ENCODE results near the gene MGST3. TPM values are rescaled to one million over a fixed set of nuclear protein-coding genes. Genes with fewer than 3 reads are reported as not detected.

The MGST3 gene
- total RNA-seq, 1 experiment from 2014 or later: 90.1 TPM

DNA sequence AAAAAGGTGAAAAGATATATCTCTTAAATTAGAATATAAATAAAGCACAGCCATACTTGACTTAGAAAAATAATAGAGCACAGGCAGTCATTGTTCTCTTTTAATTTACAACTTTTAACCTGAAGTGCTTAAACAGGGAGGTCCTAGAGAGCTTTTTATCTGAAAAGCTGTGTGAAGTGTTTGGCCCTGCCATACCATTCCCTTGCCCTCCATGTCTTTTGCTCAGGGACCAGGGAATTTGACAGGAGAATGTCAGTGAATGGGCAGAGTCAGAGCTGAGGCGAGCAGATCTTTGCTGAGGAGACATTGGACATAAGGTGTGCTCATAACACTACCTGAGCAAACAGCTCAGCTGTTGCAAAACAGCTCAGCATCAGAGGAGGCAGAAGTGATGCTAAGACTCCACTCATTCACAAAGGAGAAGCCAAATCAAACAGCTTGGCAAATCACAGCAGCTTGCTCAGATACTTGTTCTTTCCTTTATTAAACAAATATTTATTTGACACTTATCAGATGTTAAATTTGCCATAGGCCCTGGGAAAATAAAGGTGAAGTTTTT, 14.9 kb upstream of the MGST3 start:
- Histone ChIP-seq H4K20me1 (ENCODE audit: insufficient read depth) (no peaks in the 10 kb centered on the region), H3K36me3 (ENCODE audit: low read depth) (no peaks in the 10 kb centered on the region), H3F3A (ENCODE audit: insufficient read depth, low read depth) (no peaks in the 10 kb centered on the region), H3K9me2 (ENCODE audit: insufficient read depth) (no peaks in the 10 kb centered on the region), H2AFZ (no peak overlapping the region), H3K27ac (no peak overlapping the region), H3K4me2 (no peak overlapping the region), H3K4me1 (replicated peaks; ENCODE audit: insufficient read depth) (no peaks in the 10 kb centered on the region), H3K79me2 (ENCODE audit: low read depth) (no peaks in the 10 kb centered on the region), H3K9me3 (ENCODE audit: insufficient read depth, low read depth) (no peaks in the 10 kb centered on the region; the same call in 1 of the 2 replicates), H3K4me3 (no peak overlapping the region), H3K27me3 (ENCODE audit: insufficient read depth, low read depth) (no peaks in the 10 kb centered on the region)
- POLR2A ChIA-PET (ENCODE audit: unreplicated experiment): interaction anchor here (0.5 kb wide), 1 partner anchor 17 kb away, joined by 4 read pairs; no protein-coding TSS in a partner anchor
- intact Hi-C loops (cut with micrococcal nuclease; ENCODE audit: unreplicated experiment): no loop called here
- CTCF ChIA-PET: no interaction called here
- no TSS peak for BruUV-seq (replicated peaks)
- TF ChIP-seq, protein P1, sequence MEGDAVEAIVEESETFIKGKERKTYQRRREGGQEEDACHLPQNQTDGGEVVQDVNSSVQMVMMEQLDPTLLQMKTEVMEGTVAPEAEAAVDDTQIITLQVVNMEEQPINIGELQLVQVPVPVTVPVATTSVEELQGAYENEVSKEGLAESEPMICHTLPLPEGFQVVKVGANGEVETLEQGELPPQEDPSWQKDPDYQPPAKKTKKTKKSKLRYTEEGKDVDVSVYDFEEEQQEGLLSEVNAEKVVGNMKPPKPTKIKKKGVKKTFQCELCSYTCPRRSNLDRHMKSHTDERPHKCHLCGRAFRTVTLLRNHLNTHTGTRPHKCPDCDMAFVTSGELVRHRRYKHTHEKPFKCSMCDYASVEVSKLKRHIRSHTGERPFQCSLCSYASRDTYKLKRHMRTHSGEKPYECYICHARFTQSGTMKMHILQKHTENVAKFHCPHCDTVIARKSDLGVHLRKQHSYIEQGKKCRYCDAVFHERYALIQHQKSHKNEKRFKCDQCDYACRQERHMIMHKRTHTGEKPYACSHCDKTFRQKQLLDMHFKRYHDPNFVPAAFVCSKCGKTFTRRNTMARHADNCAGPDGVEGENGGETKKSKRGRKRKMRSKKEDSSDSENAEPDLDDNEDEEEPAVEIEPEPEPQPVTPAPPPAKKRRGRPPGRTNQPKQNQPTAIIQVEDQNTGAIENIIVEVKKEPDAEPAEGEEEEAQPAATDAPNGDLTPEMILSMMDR (conservative IDR thresholded peaks at IDR 0.05): no peak
- TF ChIP-seq EZH2 (IDR thresholded peaks at IDR 0.05; ENCODE audit: low read depth): no peak
- DNase-seq: no peak

GRCh38 chr1:165616987-165617546, 14.0 kb upstream of the MGST3 start:
- intact Hi-C loops (cut with micrococcal nuclease; ENCODE audit: unreplicated experiment): no loop called here
- TF ChIP-seq, protein P1 (conservative IDR thresholded peaks at IDR 0.05): no peak
- TF ChIP-seq EZH2 (IDR thresholded peaks at IDR 0.05; ENCODE audit: low read depth): no peak
- no peak overlapping the region for H3K27ac ChIP-seq
- ChIA-PET CTCF (interaction anchor here (0.6 kb wide), 1 partner anchor 19 kb away, joined by 3 read pairs; no protein-coding TSS in a partner anchor), POLR2A (ENCODE audit: unreplicated experiment) (no interaction called here)
- no TSS peak for BruUV-seq (replicated peaks)
- no peaks in the 10 kb centered on the region for H4K20me1 ChIP-seq (ENCODE audit: insufficient read depth)
- H2AFZ ChIP-seq: no peak overlapping the region
- no peak overlapping the region for H3K4me3 ChIP-seq
- DNase-seq: no peak
- no peaks in the 10 kb centered on the region for H3K4me1 ChIP-seq (replicated peaks; ENCODE audit: insufficient read depth)
- no peaks in the 10 kb centered on the region for H3K27me3 ChIP-seq (ENCODE audit: insufficient read depth, low read depth)
- H3F3A ChIP-seq (ENCODE audit: insufficient read depth, low read depth): no peaks in the 10 kb centered on the region
- no peaks in the 10 kb centered on the region for H3K79me2 ChIP-seq (ENCODE audit: low read depth)
- H3K9me2 ChIP-seq (ENCODE audit: insufficient read depth): no peaks in the 10 kb centered on the region
- H3K9me3 ChIP-seq (ENCODE audit: insufficient read depth, low read depth): no peaks in the 10 kb centered on the region; the same call in 1 of the 2 replicates
- no peaks in the 10 kb centered on the region for H3K36me3 ChIP-seq (ENCODE audit: low read depth)
- H3K4me2 ChIP-seq: no peak overlapping the region

DNA sequence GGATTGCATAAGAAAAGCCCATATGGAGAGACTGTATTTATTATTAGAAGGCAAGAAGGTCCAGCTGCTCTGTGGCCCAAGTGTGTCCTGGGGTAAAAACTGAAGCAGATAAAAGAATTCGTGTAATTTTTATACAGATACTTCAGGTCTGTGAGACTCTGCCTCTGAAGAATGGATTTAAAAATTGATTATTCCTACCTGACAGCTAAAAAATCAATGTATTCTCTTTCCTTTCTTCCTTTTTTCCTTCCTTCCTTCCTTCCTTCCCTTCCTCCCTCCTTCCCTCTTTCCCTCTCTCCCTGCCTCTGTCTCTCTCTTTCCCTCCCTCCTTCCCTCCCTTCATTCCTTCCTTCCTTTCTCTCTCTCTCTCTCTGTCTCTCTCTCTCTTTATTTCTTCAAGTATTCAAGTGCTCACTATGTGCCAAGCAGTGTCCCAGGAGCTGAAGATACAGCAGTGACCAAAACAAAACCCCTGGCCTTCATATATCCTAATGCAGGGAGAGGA, 11.3 kb upstream of the MGST3 start:
- H3K27ac ChIP-seq: no peak overlapping the region
- no TSS peak for BruUV-seq (replicated peaks)
- H3K36me3 ChIP-seq (ENCODE audit: low read depth): no peaks in the 10 kb centered on the region
- TF ChIP-seq, protein P1 (conservative IDR thresholded peaks at IDR 0.05): no peak
- TF ChIP-seq EZH2 (IDR thresholded peaks at IDR 0.05; ENCODE audit: low read depth): no peak
- no peaks in the 10 kb centered on the region for H3K4me1 ChIP-seq (replicated peaks; ENCODE audit: insufficient read depth)
- CTCF ChIA-PET: interaction anchor here (0.7 kb wide), 1 partner anchor 490 kb away, joined by 3 read pairs; no protein-coding TSS in a partner anchor
- no peak for DNase-seq
- H3K4me2 ChIP-seq: no peak overlapping the region
- H3K4me3 ChIP-seq: no peak overlapping the region
- POLR2A ChIA-PET (ENCODE audit: unreplicated experiment): no interaction called here
- no peaks in the 10 kb centered on the region; the same call in 1 of the 2 replicates for H3K9me3 ChIP-seq (ENCODE audit: insufficient read depth, low read depth)
- no peaks in the 10 kb centered on the region for H4K20me1 ChIP-seq (ENCODE audit: insufficient read depth)
- no peak overlapping the region for H2AFZ ChIP-seq
- no peaks in the 10 kb centered on the region for H3K27me3 ChIP-seq (ENCODE audit: insufficient read depth, low read depth)
- no peaks in the 10 kb centered on the region for H3K9me2 ChIP-seq (ENCODE audit: insufficient read depth)
- intact Hi-C loops (cut with micrococcal nuclease; ENCODE audit: unreplicated experiment): no loop called here
- no peaks in the 10 kb centered on the region for H3F3A ChIP-seq (ENCODE audit: insufficient read depth, low read depth)
- no peaks in the 10 kb centered on the region for H3K79me2 ChIP-seq (ENCODE audit: low read depth)

Data from PC-9 (cell line).